Activated T-helper 9 cell treated with anti-CD3 and anti-CD28 coated beads, Interleukin-2, amount 50 U/mL, for 16 hours (primary cell): ENCODE data around the gene PILRB.
"Not testable (repeated sequence)": the region's sequence is repeated elsewhere in the genome, so short reads cannot be mapped to it uniquely, and the experiment has no call there.

ENCODE experiments used
- DNase-seq: peaks from one replicate; pipeline ENCODE4 v3.0.0-alpha.2; 2020; ENCODE audit warnings: low read depth

PILRB gene

DNA sequence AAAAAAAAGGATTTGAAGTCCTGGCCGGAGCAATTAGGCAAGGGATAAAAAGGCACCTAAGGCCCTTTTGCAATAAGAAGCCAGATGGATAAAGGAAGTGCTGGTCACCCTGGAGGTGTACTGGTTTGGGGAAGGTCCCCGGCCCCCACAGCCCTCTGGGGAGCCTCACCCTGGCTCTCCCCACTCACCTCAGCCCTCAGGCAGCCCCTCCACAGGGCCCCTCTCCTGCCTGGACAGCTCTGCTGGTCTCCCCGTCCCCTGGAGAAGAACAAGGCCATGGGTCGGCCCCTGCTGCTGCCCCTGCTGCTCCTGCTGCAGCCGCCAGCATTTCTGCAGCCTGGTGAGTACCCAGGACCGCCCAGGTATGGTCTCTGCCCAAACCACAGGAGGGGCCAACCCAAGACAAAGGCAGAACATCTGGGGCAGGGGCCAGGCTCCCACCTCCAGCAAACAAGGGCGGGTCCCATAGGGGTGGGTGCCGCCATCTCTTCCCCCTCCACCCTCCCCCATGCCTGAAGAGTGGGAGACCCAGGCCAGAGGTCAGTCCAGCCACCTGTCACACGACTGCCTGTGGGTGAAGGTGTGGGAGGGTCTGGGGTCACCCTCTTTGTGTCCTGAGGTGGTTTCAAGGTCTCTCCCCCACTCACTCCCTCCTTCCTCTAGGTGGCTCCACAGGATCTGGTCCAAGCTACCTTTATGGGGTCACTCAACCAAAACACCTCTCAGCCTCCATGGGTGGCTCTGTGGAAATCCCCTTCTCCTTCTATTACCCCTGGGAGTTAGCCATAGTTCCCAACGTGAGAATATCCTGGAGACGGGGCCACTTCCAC lies at the start of gene PILRB:
Gene PILRB, plus strand, starts transcription at position 91 of the 830 bp plus-strand sequence. Its CDS starts 186 bp downstream, at position 277.
- no peak for DNase-seq

DNA sequence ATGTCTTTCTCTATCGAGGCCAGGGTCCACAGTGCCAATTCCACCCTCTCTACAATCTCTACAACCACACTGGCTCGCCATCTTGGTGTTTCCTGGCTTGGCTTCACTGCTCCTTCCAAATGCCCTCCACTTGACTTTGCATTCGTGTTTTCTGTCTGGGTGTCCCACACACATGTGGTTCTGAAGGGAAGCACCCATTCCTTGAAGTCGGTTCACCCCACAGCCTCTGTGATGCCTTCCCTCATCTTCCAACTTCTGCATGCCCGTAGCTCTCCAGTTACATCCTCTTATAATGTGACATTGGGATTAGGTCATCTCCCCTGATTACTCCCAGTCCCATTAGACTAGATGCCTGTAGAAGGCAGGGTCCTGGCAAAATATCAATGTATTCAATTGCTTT lies 39.6 kb upstream of the PILRB start:
- not testable (repeated sequence) for DNase-seq

DNA sequence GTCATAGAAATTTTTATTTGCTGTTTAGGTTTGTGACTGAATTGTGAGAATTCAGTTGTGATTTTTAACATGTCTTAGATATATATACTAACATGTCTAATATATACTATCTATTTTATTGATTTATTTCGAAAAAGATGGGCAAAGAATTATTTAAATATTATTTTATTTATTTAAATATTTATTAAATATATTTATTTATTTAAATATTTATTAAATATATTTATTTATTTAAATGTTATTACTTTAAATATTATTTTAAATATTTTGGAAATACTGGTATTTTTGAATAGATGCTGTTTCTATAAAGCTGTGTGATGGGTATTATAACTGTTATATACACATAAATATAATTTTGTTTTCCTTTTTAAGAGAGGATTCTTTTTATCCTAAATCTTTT lies 36.3 kb upstream of the PILRB start:
- DNase-seq = not testable (repeated sequence)

DNA sequence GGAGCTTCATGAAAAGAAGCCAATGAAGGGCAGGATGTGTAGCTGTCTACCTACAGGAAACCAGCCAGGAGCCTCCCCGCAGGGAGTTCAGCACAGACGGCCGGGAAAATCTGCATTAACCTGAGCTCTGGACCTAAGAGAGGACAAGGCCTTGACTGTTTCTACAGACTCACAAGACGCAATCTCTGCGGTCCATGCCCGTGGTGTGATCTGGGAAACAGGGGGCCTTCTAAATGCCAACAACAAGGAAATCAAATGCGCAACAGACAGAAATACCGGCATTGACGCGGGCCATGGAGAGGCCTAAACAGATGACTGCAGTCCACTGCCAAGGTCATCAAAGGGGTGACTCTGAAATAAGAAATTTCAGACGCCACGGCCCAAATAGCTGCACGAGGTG lies 33.7 kb upstream of the PILRB start:
- not testable (repeated sequence) for DNase-seq

DNA sequence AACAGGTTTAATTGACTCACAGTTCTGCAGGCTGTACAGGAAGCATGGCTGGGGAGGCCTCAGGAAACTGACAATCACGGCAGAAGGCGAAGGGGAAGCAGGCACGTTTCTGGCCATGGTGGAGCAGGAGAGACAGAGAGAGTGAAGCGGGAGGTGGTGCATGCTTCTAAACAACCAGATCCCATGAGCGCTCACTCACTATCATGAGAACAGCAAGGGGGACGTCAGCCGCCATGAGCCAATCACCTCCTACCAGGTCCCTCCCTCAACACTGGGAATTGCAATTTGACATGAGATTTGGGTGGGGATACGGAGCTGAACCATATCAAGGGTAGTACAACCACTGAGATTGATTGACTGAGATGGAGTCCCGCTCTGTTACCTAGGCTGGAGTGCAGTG lies 32.2 kb upstream of the PILRB start:
- DNase-seq = not testable (repeated sequence)

DNA sequence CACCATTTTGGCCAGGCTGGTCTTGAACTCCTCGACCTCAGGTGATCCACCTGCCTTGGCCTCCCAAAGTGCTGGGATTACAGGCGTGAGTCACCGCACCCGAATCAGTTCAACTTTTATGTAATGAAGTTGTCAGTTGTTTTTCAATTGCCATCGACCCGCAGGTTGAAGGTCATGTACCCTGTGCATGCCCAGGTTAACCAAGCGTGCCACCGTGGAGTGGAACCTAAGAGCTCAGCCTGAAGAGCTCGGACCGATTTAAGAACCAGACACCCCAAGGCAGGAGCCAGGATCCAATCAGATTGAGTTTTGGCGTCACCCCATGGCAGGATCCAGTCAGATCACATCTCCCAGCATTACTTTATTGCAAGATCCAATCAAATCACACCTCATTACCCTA lies 31.0 kb upstream of the PILRB start:
- DNase-seq = not testable (repeated sequence)

DNA sequence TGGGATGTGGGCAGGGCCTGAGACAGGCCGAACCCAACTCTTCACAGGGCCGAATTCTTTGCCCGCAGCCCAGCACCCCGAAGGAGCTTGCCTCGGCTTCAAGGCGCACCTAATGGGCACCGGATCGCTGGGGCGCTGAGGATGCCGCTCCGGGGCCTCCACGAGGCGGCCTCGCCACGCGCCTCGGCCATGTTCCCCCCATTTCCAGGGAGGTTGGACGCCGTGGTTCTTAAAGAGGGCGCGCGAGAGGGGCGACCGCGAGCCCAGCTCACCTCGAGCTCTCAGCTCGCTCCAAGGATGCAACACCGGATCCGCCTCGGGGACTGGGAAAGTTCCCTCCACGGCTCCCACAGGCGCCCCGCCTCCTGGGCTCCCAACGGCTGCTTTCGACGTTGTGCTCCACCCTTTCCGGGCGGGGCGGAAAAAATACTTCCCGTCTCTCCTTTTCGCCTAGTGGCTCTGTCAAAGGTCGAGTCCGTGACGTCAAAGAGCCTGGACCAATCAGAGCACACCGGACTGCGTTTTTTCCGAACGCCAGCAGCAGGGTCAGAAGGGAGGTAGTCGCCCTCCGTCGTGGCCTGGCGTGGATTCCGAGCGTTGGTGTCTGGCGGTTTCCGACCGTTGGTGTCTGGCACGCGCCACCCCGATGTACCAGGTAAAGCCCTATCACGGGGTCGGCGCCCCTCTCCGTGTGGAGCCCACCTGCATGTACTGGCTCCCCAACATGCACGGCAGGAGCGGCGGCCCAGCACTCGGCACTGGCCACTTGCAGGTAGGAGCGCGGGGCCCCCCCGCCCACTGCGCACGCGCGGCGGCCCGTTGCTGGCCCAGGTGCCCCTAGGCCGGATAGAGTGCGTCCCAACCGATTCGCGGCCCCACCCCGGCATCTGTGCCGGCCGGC lies 22.1 kb upstream of the PILRB start:
- peak; percentile 81 for DNase-seq

DNA sequence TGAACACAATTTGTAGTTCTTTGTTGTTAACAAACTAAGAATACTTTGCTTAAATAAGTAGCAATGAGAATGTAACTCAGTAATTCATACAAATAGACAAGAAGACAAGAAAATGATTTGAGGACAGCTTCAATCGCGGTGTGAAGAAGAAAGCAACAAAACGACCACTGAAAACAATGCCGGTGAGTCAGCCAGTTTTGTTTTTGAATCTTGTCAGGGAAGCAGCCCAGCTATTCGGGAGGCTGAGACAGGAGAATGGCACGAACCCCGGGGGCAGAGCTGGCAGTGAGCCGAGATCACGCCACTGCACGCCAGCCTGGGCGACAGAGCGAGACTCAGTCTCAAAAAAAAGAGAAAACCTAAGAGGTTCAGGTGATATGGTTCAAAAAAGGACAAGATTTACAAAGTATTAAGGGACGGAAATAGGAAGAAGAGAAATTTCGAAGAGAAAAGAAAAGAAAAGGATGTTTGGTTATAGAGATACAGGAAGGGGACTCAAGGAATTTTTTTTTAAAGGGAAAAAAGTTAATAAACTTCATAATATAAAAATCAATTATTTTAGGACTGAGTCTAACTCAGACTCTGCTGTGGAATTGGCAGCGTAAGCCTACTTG lies 19.7 kb upstream of the PILRB start:
- DNase-seq = not testable (repeated sequence)

DNA sequence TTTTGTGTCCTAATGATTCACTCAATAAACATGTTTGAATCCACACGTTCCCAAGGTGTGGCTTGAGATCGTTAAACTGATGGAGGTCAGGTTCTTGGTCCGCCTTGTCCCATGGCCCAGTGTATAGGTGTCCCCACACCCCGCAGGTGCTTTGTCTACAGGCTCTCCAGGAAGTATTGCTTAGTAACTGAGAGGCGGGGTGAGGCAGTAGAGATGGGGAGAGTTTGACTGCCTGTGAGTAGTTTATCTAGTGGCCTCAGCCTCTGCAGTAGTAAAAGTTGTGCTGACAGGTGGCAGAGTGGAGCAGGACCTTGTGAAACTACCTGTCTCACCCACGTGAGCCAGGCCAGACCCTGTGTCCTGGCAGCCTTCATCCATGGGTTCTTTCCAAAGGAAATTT lies 16.6 kb upstream of the PILRB start:
- not testable (repeated sequence) for DNase-seq

DNA sequence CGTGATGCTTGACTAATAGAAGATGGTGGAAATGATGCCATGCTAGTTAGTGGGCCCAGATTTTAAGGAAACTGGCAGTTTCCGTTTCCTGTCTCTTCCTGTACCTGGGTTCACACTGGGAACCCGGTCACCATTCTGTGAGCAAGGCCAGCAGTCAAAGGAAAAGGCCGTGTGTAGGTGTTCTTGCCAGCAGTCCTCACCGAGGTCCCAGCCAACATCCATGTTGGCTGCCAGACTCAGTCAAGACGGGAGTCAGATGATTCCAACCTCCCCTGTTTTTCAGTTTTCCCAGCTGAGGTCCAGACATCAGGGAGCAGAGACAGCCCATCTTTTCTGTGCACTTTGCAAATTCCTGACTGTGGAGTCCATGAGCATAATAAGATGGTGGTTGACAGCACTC lies 15.2 kb upstream of the PILRB start:
- no peak for DNase-seq

DNA sequence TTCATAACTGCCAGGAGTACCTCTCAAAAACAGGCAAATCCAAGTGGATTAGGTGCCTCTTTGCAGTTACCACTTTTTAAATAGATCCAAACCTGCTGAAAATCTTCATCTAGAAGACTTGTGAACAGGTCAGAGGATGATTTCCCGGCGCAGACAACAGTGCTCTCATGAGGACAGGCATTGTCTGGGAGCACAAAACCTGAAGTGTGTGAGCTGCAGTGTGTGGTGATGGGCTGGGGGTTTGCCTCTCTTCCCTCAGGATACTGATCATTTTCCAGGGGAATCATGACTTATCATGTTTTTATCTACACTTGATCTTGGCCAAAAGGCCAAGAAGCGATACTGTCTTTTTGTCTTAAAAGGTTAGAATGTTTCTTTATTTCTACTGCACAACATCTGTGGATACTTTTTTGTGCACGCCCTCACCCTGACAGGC lies 13.8 kb upstream of the PILRB start:
- DNase-seq = not testable (repeated sequence)

DNA sequence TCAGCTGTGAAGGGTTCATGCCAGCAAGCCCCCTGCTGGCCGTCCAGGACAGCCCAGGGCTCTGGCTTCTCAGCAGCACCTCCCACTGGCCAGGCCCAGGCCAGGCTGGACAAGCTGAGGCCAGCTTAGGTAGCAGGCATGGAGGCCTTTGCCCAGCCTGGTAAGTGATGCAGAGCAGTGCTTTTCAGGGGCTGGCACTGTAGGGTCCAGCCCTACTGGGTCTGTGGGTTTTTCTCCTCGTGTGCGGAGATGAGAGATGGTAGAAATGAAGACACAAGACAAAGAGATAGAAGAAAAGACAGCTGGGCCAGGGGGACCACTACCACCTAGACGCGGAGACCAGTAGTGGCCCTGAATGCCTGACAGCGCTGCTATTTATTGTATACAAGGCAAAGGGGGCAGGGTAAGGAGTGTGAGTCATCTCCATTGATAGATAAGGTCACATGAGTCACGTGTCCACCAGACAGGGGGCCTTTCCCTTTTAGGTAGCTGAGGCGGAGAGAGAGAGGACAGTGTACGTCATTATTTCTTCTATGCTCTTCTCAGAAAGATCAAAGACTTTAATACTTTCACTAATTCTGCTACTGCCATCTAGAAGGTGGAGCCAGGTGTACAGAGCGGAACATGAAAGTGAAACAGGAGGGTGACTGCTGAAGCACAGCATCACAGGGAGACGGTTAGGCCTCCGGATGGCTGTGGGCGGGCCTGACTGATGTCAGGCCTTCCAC lies 13.2 kb upstream of the PILRB start:
- peak; percentile 67 for DNase-seq

DNA sequence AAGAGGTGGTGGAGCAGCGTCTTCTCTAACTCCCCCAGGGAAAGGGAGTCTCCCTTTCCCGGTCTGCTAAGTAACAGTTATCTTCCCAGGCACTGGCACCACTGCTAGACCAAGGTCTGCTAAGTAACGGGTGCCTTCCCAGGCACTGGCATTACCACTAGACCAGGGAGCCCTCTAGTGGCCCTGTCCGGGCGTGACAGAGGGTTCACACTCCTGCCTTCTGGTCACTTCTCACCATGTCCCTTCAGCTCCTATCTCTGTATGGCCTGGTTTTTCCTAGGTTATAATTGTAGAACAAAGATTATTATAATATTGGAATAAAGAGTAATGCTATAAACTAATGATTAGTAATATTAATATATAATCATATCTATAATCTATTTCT lies 12.6 kb upstream of the PILRB start:
- DNase-seq = peak; percentile 46

DNA sequence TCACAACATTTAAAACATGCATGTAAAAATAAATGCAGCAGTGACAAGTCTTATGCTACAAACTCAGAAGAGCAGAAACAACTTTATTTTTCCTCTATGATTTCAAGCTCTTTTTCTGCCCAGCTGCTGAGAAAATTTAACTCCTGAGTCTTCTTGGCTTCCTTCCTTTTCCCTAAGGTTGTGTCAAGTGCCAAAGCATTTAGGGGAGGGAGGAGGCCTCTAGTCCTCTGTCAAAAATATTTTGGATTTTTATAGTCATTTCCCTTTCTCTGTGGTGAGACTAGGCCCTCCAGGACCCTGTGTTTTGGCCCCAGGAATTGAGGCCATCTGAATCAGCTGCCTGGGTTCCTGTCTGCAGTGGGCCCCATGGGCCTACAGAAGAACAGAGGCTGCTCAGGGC lies 11.0 kb upstream of the PILRB start:
- no peak for DNase-seq

DNA sequence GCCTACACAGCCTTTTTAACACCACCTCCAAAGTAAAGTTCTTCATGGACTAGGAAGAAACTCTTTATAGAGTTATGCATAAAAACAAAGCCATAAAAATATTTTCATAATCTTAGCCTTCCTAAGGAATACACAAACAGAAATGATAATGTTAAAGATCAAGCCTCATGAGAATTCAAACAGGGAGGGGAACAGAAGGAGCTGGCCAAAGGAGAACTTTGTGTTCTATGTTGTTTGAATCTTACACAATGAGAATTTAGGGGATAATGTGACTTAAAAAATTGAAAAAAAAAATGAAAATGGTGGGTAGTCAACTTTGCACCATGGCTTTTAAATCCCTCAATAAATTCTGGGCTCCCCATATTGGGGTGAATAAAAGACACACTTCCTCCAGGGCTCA lies 9.1 kb upstream of the PILRB start:
- DNase-seq = no peak

DNA sequence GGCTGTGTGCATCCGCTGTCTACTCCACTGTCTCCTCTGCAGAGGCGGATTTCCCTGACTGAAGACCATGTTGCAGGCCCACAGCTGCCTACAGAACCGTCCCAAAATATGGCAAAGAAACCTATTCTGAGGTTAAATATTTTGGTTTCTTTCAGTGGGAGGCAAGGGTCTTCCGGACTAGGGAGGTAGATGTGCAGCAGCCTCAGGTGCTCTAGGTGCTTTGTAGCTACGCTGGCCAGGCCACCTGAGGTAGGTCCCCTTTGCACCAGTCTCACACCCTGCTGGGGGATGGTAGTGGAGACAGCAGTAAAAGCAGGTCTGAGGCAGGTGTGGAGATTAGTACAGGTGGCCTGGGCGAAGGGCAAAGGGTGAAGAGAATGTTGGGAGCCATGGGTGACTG lies 8.2 kb upstream of the PILRB start:
- no peak for DNase-seq

DNA sequence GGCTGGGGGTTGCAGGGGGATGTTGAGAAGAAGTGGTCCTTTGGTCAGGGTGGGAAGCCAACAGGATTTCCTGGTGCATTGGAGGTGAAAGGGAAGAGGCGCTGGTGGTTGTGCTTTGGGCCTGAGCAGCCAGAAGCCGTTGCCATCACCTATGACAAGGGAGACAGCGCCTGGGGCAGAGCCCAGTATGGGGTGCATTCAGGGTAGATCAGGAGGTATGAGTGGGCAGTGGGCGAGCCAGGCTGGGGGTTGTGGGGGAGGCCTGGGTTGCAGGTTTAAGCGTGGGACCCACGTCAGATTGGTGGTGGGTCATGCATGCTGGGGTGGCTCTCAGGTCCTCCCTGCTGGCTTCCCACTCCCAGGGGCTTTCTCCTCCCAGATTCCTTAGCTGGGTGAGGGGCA lies 6.3 kb upstream of the PILRB start:
- no peak for DNase-seq

DNA sequence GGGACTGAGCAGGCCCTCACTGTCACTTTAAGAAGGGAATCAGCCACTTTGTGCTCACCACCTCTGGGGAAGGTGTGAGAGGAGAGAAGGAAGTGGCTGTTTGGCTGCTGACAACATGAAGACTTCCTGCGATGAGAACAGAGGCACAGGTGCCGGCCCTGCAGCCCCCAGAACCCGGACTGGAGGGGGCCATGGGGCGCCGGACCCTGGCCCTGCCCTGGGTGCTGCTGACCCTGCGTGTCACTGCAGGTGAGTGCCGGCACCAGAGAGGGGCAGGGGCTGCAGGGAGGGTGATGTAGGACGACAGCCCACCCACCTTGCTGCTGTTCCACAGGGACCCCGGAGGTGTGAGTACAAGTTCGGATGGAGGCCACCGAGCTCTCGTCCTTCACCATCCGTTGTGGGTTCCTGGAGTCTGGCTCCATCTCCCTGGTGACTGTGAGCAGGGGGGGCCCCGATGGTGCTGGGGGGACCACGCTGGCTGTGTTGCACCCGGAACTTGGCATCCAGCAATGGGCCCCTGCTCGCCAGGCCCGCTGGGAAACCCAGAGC lies 5.6 kb upstream of the PILRB start:
- DNase-seq = not testable (repeated sequence)

DNA sequence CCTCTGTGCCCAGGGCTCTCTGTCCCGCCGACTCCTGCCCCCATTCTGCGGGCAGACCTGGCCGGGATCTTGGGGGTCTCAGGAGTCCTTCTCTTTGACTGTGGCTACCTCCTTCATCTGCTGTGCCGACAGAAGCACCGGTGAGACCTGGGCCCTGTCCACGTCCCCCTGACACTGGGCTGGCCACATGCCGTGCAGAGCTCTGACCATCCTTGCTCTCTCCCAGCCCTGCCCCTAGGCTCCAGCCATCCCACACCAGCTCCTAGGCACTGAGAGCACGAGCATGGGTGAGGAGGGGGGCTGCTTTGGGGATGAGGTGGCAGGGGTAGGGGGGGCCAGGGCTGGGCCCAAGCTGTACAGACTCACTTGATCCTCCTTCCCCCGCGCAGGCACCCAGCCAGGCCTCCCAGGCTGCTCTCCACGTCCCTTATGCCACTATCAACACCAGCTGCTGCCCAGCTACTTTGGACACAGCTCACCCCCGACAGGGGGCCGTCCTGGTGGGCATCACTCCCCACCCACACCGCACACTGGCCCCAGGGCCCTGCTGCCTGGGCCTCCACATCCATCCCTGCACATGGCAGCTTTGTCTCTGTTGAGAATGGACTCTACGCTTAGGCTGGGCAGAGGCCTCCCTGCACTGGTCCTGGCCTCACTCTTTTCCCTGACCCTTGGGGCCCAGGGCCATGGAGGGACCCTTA lies 4.8 kb upstream of the PILRB start:
- DNase-seq = no peak

DNA sequence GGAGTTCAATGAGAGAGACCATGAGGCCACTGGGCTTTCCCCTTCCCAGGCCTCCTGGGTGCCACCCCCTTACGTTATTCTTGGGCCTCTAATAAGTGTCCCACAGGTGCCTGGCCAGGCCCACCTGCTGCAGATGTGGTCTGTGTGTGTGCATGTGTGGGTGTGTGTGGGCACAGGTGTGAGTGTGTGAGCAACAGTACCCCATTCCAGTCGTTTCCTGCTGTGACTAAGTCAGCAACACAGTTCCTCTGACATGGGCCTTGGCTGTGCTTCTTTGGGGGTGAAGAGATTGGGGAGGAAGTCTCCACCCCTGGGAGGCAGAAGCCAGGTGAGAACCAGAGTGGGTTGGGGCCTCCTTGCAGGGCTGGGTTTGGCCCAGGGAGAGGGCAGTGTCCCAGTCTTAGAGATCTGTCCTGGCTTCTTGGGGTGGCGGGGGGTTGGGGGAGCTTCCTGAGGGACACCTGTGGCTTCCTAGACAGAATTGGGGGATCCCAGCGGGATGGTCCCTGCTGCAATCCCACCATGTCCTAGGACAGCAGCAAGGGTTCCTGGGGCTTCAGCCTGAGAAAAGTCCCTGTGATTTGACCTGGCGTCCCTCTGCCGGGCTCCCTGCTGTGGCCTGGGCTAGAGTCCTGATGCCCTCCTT lies 4.1 kb upstream of the PILRB start:
- peak; percentile 23 for DNase-seq
